ENCODE results near the gene CLCA1. TPM values are rescaled to one million over a fixed set of nuclear protein-coding genes. Genes with fewer than 3 reads are reported as not detected.

The CLCA1 gene, protein sequence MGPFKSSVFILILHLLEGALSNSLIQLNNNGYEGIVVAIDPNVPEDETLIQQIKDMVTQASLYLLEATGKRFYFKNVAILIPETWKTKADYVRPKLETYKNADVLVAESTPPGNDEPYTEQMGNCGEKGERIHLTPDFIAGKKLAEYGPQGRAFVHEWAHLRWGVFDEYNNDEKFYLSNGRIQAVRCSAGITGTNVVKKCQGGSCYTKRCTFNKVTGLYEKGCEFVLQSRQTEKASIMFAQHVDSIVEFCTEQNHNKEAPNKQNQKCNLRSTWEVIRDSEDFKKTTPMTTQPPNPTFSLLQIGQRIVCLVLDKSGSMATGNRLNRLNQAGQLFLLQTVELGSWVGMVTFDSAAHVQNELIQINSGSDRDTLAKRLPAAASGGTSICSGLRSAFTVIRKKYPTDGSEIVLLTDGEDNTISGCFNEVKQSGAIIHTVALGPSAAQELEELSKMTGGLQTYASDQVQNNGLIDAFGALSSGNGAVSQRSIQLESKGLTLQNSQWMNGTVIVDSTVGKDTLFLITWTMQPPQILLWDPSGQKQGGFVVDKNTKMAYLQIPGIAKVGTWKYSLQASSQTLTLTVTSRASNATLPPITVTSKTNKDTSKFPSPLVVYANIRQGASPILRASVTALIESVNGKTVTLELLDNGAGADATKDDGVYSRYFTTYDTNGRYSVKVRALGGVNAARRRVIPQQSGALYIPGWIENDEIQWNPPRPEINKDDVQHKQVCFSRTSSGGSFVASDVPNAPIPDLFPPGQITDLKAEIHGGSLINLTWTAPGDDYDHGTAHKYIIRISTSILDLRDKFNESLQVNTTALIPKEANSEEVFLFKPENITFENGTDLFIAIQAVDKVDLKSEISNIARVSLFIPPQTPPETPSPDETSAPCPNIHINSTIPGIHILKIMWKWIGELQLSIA
- not detected for total RNA-seq

DNA sequence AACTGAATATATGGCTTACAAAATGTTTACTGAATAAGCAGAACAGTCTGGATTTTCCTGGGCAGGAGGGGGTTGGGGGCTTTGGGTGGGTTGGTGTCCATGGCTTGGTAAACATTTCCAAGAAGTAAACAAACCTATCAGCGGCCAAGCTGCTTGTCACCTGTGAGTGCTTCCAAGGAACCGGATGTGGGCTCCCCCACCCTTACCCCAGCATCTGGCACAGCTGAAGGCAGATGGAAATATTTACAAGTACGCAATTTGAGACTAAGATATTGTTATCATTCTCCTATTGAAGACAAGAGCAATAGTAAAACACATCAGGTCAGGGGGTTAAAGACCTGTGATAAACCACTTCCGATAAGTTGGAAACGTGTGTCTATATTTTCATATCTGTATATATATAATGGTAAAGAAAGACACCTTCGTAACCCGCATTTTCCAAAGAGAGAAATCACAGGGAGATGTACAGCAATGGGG, at the start of gene CLCA1:
Gene CLCA1, plus strand, starts transcription at position 427 of the 477 bp plus-strand sequence. Its CDS starts 45 bp downstream, at position 472.

DNA sequence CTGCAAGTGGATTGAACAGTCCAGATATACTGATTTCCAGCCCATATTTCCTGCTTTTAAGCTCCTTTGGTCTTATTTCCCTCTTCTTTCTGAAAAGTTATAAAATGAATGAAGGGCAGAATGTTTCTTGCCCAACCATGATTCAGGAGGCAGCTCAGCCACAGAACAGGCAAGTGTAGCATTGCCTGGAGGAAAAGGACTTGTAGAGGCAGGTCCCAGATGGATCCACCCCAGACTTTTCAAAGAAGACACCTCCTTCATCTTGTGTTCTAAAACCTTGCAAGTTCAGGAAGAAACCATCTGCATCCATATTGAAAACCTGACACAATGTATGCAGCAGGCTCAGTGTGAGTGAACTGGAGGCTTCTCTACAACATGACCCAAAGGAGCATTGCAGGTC, 44.9 kb upstream of the CLCA1 start, which contains the start of gene CLCA2:
Gene CLCA2, plus strand, starts transcription at position 299 of the 400 bp plus-strand sequence. Its CDS starts 77 bp downstream, at position 376.

GRCh38 chr1:86546787-86547221, 78.1 kb downstream of the CLCA1 start, which contains the start of gene CLCA4:
TSS of gene CLCA4 (plus strand) at chr1:86547078. CDS start at chr1:86547120, 42 bp downstream.

Other genes with a start within 250 kb of the CLCA1 start
- 146 TPM for gene ODF2L, start 72.6 kb upstream of the CLCA1 start, total RNA-seq
- gene CLCA2, start 44.8 kb upstream of the CLCA1 start, total RNA-seq = not detected
- not detected for gene CLCA4, start 78.2 kb downstream of the CLCA1 start, total RNA-seq
- gene SH3GLB1, start 235.6 kb downstream of the CLCA1 start, total RNA-seq = 121 TPM